Uterine smooth muscle cell (primary cell): ENCODE measurements around the gene KMT5C. TPM values are rescaled to one million over a fixed set of nuclear protein-coding genes. Genes with fewer than 3 reads are reported as not detected.

Experiments used
- total RNA-seq: library from RNA; depleted of rRNA; stranded (reverse); fragments of >200 nt; gene quantifications from 2 replicates; pipeline ENCODE4 v1.2.3, GENCODE V29; 2014

Gene KMT5C
- 6.5 and 12.1 TPM in 2 replicates for total RNA-seq

GRCh38 chr19:55339105-55339888, at the start of gene KMT5C:
KMT5C (plus strand) TSS chr19:55339876; CDS start chr19:55341937, 2,061 bp downstream.

GRCh38 chr19:55325172-55325571, 14.5 kb upstream of the KMT5C start, which contains the start of gene TMEM150B:
TMEM150B (minus strand) TSS chr19:55325341; CDS start chr19:55321036, 4,305 bp downstream.

GRCh38 chr19:55354698-55355212, 15.1 kb downstream of the KMT5C start, which contains the start of gene COX6B2:
COX6B2 (minus strand) TSS chr19:55354719; CDS start chr19:55354521, 198 bp downstream.

GRCh38 chr19:55362990-55363716, 23.5 kb downstream of the KMT5C start, which contains the start of gene GARIN5B:
GARIN5B (minus strand) TSS chr19:55363260; CDS start chr19:55363066, 194 bp downstream.

GRCh38 chr19:55370305-55370988, 30.8 kb downstream of the KMT5C start, which contains the start of gene IL11:
IL11 (minus strand) TSS chr19:55370463; CDS start chr19:55370310, 153 bp downstream.

GRCh38 chr19:55376241-55376933, 36.7 kb downstream of the KMT5C start, which contains the start of gene TMEM190:
TMEM190 (plus strand) TSS chr19:55376826; CDS start chr19:55376854, 28 bp downstream.

GRCh38 chr19:55384131-55384919, 44.6 kb downstream of the KMT5C start, which contains the start of gene TMEM238:
TMEM238 (minus strand) TSS chr19:55384292; CDS start chr19:55384259, 33 bp downstream.

GRCh38 chr19:55385724-55386492, 46.2 kb downstream of the KMT5C start, which contains the start of gene RPL28:
RPL28 (plus strand) TSS chr19:55385932; CDS start chr19:55386358, 426 bp downstream.

Other genes with a start within 250 kb of the KMT5C start
- gene PPP1R12C, start 222.2 kb upstream of the KMT5C start, total RNA-seq = 44.6 and 50.9 TPM in 2 replicates
- gene TNNT1, start 190.7 kb upstream of the KMT5C start, total RNA-seq = 4.1 and 4.5 TPM in 2 replicates
- not detected in 2 replicates for gene TNNI3, start 182.1 kb upstream of the KMT5C start, total RNA-seq
- gene DNAAF3, start 173.3 kb upstream of the KMT5C start, total RNA-seq = 0.33 and 0.75 TPM in 2 replicates
- under 0.01 and 0.12 TPM in 2 replicates for gene SYT5, start 159.6 kb upstream of the KMT5C start, total RNA-seq
- 7.4 and 15.3 TPM in 2 replicates for gene PTPRH, start 130.4 kb upstream of the KMT5C start, total RNA-seq
- gene TMEM86B, start 111.1 kb upstream of the KMT5C start, total RNA-seq = 1.6 and 1.7 TPM in 2 replicates
- gene PPP6R1, start 80.9 kb upstream of the KMT5C start, total RNA-seq = 34.7 and 45.9 TPM in 2 replicates
- 32.7 and 45.6 TPM in 2 replicates for gene HSPBP1, start 59.8 kb upstream of the KMT5C start, total RNA-seq
- 7.0 and 9.2 TPM in 2 replicates for gene BRSK1, start 55.9 kb upstream of the KMT5C start, total RNA-seq
- gene TMEM150B, start 14.5 kb upstream of the KMT5C start, total RNA-seq = not detected in 2 replicates
- not detected in 2 replicates for gene COX6B2, start 14.8 kb downstream of the KMT5C start, total RNA-seq
- gene GARIN5B, start 23.4 kb downstream of the KMT5C start, total RNA-seq = not detected in 2 replicates
- 6.9 and 8.5 TPM in 2 replicates for gene IL11, start 30.6 kb downstream of the KMT5C start, total RNA-seq
- gene TMEM190, start 37.0 kb downstream of the KMT5C start, total RNA-seq = 0.37 TPM in 1 of 2 replicates, not detected in the other
- 0.33 and 0.75 TPM in 2 replicates for gene TMEM238, start 44.4 kb downstream of the KMT5C start, total RNA-seq
- 393 and 410 TPM in 2 replicates for gene RPL28, start 46.1 kb downstream of the KMT5C start, total RNA-seq
- gene UBE2S, start 67.9 kb downstream of the KMT5C start, total RNA-seq = 268 and 487 TPM in 2 replicates
- gene SHISA7, start 103.4 kb downstream of the KMT5C start, total RNA-seq = not detected in 2 replicates
- gene ISOC2, start 121.8 kb downstream of the KMT5C start, total RNA-seq = 52.5 and 63.2 TPM in 2 replicates
- gene C19orf85, start 124.9 kb downstream of the KMT5C start, total RNA-seq = not detected in 2 replicates
- 1.5 and 1.9 TPM in 2 replicates for gene ZNF628, start 136.7 kb downstream of the KMT5C start, total RNA-seq
- gene NAT14, start 145.3 kb downstream of the KMT5C start, total RNA-seq = 19.1 and 29.9 TPM in 2 replicates
- gene SSC5D, start 148.6 kb downstream of the KMT5C start, total RNA-seq = 22.4 and 38.0 TPM in 2 replicates
- 0.11 and 1.5 TPM in 2 replicates for gene SBK2, start 197.3 kb downstream of the KMT5C start, total RNA-seq
- 0.12 TPM in 1 of 2 replicates, not detected in the other for gene SBK3, start 205.7 kb downstream of the KMT5C start, total RNA-seq
- gene ZNF579, start 241.0 kb downstream of the KMT5C start, total RNA-seq = 3.8 and 5.9 TPM in 2 replicates